Upper lobe of right lung (tissue), 1 donor: ENCODE measurements around the gene HOXC9. TPM values are rescaled to one million over a fixed set of nuclear protein-coding genes. Genes with fewer than 3 reads are reported as not detected.

Experiments used
- ATAC-seq: fragments of 200-7000 bp; cut with Tn5 transposase; one replicate; pipeline ENCODE4 v1.9.1; 2020; ENCODE audit warnings: mild to moderate bottlenecking, moderate library complexity
- DNase-seq: peaks from one replicate; pipeline ENCODE4 v3.0.0-alpha.2; 2020
- H3K27ac ChIP-seq: fragments of 200-600 bp; one replicate; pipeline ENCODE4 v1.8.0; 2022
- H3K27me3 ChIP-seq: fragments of 200-600 bp; one replicate; pipeline ENCODE4 v1.8.0; 2022; ENCODE audit warnings: mild to moderate bottlenecking
- H3K36me3 ChIP-seq: fragments of 200-600 bp; one replicate; pipeline ENCODE4 v1.8.0; 2022
- H3K4me1 ChIP-seq: fragments of 200-600 bp; one replicate; pipeline ENCODE4 v1.8.0; 2022
- H3K4me3 ChIP-seq: fragments of 200-600 bp; one replicate; pipeline ENCODE4 v1.8.0; 2022; ENCODE audit warnings: mild to moderate bottlenecking
- H3K9me3 ChIP-seq: fragments of 200-600 bp; one replicate; pipeline ENCODE4 v1.8.0; 2022
- CTCF ChIP-seq: fragments of 200-600 bp; IDR thresholded peaks from one replicate; pipeline ENCODE4 v1.8.0; 2022; ENCODE audit warnings: antibody characterized with exemption
- intact Hi-C: fragments of 100-400 bp; cut with DNase I; formaldehyde crosslinking; loops from one replicate; pipeline ENCODE4 v1.11.0; 2022
- total RNA-seq: library from RNA; stranded (reverse); fragmentation: NEBNext Ultra II Directional; extraction: Animal tissue kit (Norgen Biotek cat#: 25700); gene quantifications from one replicate; pipeline ENCODE4 v1.2.1, GENCODE V29; 2021
- donor health status: DM: no; HTN: yes; CAD: no; lungs with severe emphysema.

The HOXC9 gene
- total RNA-seq, 1 donor from 2014 or later, result 0.61 TPM

DNA sequence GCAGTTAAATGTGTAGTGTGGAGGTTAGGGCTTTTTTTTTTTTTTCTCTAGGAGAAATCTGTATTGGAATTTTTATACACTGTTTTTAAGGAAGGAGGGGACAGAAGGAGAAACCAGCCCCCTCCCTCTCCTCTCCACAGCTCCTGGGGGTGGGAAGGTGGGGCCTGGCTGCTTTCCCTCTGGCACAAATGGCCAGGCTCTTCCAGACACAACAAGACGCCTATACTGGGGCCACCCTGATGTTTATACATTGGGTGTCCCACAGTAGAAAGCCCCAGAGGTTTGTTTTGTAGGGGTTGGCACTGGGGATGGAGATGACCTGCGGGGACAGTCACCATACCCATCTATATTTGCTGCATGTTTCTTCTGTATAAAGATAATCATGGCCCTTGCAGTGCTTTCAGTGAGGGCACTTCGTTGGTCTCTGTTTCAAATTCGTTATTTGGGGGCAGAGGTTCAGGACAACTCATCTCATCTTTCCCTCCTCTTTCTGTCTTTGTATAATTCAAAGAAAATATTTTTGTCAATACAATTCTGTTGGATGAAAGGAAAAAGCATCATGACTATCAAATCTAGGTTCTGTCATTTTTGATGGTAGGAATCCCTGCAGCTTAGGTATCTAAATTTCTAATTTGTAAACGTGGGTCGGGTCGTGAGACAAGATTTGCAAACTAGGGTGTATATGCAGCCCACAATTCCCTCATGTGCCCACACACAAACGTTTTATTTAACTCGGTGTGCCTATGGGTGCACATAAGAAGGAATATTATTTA is 23.0 kb upstream of the HOXC9 start:
- intact Hi-C loops, result no loop called here
- ATAC-seq (no peak), DNase-seq (no peak)
- no peak overlapping the region for H3K4me3 ChIP-seq
- H3K9me3 ChIP-seq, result no peaks in the 10 kb centered on the region
- no peak overlapping the region for H3K27ac ChIP-seq
- TF ChIP-seq CTCF, result no peak
- H3K27me3 ChIP-seq, result peaks cover 99% of the 10 kb centered on the region
- no peaks in the 10 kb centered on the region for H3K36me3 ChIP-seq
- H3K4me1 ChIP-seq, result peaks cover 17% of the 10 kb centered on the region

DNA sequence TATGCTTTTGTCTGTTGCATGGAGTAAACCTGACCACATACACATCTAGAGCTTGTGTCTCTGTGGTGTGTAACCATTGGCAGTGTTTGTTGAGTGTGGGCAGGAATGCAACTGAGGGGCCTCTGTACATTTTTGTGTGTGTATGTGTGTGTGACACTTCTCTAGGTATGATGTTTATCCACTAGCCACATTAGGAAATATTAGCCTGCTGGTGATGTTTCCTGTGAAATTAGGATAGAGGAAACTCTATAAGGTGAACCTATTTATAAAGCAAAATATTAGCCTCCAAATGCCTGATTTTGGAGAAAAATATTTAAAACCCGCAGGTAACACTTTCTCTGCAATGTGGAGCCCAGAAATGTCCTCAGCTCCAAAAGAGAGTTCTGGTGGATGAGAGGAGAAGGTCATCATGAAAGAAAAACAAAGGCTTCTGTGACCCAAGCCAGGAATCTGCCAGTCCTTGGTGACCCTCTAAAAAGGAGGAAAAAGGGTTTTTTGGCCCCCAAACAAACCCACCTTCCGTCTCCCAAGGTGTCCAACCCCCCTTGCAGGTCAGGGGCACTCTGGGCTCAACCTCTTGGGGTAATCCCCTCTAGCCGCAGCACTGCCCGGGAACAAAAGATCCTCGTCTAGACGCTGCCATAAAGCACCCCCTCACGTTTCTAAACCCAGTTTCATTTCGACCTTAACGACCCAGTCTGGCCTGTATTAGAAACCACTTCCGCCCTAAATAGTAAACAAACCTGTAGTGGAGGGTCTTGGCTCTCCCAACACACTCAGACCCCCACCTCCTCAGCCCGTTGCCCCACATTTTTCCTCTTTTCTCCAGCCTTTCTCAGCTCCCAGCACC is 22.1 kb upstream of the HOXC9 start:
- DNase-seq, result no peak
- intact Hi-C loops, result no loop called here

DNA sequence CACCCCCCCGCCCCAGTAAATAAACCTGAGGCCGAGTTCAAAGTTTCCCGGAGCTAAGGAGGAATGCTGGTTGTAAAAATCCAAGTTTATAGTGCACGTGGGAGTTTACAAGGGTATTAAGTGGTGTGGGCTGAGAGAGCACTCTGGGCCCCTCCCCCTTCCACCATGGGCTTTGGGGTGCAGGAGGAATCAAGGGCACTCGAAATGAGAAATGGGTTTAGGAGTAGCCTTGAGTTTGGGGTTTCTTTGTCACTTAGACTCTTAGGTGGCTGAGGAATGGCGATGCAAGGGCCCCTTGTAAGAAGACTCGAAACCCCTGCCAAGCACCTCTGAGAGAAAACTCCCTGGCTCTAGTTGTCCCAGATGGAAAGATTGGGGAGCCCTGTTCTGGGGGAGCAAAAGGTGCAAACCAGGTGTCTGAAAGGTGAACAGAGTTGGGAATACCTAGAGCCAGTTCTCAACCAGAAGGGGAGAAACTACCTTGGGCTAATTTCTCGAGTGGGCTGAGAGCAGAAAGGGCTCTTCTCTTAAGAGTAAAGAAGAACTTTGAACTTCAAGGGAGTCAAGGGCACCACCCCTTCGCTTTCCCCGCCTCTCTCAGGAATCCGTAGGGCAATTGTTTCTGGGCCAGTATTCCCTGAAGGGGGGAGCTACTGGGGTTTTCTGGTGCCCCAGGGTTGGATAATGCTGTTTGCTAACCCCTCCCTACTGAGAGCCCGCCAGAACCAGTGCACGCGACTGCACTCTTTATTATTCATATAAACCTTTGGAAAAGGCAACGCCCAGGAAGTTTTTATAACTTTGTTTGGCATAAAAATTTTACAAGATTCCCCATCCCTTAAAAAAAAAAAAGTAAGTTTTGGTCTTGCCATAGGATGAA is 21.2 kb upstream of the HOXC9 start:
- intact Hi-C loops, result no loop called here
- TF ChIP-seq CTCF, result no peak
- Histone ChIP-seq H3K4me1 (peaks cover 10% of the 10 kb centered on the region), H3K27me3 (peaks cover 99% of the 10 kb centered on the region), H3K27ac (no peak overlapping the region), H3K9me3 (no peaks in the 10 kb centered on the region), H3K36me3 (no peaks in the 10 kb centered on the region), H3K4me3 (no peak overlapping the region)
- DNase-seq (no peak), ATAC-seq (no peak)

More for the DNA sequence above, 22.1 kb upstream of the HOXC9 start:
- Histone ChIP-seq H3K9me3 (no peaks in the 10 kb centered on the region), H3K36me3 (no peaks in the 10 kb centered on the region), H3K4me1 (peaks cover 17% of the 10 kb centered on the region), H3K27me3 (peaks cover 99% of the 10 kb centered on the region), H3K27ac (no peak overlapping the region), H3K4me3 (no peak overlapping the region)
- TF ChIP-seq CTCF, result no peak
- ATAC-seq, result no peak

- intact Hi-C loops, result no loop called here
- Histone ChIP-seq H3K9me3 (no peaks in the 10 kb centered on the region), H3K4me1 (peaks cover 2% of the 10 kb centered on the region), H3K27me3 (peaks cover 99% of the 10 kb centered on the region), H3K36me3 (no peaks in the 10 kb centered on the region), H3K4me3 (no peak overlapping the region), H3K27ac (no peak overlapping the region)
- TF ChIP-seq CTCF, result no peak
- no peak for DNase-seq
- no peak for ATAC-seq
These were observed 19.7 kb upstream of the HOXC9 start for GRCh38 chr12:53980104-53980801.
